SIG-M5 treated with dmso at 0.1 percent for 504 hours (cell line): ENCODE results near the gene GOT2.
A peak's percentile ranks its signal among the peaks of the same experiment; 100 is the strongest.
"Not testable (repeated sequence)": the region's sequence is repeated elsewhere in the genome, so short reads cannot be mapped to it uniquely, and the experiment has no call there.

Source experiments
- DNase-seq: peaks from one replicate; lab custom pipeline; 2025; ENCODE audit not compliant: unreplicated experiment; lab: John Stamatoyannopoulos, UW

Gene GOT2

GRCh38 chr16:58723109-58723508, 11.0 kb downstream of the GOT2 start:
- no peak for DNase-seq

DNA sequence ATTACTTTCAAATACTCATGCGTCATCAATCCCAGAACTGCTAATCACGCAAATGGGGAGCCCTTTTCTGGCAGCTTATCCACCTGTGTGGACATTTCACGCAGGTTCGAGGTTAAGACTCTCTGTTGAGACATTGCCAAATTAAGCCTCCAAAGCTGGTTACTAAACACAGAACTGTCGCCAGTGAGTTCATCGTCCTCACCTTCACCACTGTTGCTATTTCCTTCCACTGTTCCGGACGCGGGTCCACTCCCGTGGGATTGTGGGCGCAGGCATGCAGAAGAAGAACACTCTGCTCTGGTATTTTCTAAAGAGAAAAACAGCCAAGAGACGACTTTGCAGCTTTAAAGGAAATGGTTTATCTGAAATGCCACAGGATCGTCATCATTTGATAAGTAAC, 16.1 kb downstream of the GOT2 start:
- no peak for DNase-seq

DNA sequence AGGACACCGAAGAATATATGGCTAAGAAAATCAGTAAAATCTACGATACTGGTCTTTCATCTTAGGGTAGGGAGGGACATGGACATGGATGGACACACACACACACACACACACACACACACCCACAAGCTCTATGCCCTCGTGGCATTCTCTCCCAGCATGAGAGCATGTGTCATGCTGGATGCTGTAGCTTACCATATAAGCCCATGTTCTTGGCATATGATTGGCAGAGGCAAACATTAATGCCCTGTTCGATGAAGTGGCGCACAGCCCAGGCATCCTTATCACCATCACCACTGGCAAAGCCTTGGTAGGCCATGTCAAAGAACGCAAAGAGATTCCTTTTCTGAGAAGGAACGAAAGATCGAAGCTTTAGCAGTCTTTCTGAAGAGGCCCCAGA, 17.6 kb downstream of the GOT2 start:
- DNase-seq, result no peak

GRCh38 chr16:58713742-58714141, 20.4 kb downstream of the GOT2 start:
- DNase-seq, result no peak

GRCh38 chr16:58709333-58709732, 24.8 kb downstream of the GOT2 start:
- DNase-seq, result no peak

GRCh38 chr16:58699151-58699550, 35.0 kb downstream of the GOT2 start:
- peak; percentile 88 for DNase-seq

GRCh38 chr16:58695368-58695767, 38.7 kb downstream of the GOT2 start:
- DNase-seq, result no peak

DNA sequence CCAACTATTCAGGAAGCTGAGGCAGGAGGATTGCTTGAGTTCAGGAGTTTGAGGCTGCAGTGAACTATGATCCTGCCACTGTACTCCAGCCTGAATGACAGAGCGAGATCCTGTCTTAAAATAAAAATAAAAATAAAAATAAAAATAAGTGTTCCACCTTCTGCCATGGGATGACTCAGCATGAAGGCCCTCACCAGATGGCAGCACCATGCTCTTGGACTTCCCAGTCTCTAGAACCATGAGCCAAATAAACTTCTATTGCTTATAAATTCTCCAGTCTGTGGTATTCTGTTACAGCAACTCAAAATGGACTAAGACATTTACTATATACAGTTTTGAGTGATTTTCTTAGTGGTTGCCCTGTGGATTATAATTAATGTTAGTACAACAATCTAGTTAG, 41.7 kb downstream of the GOT2 start:
- DNase-seq, result no peak

- DNase-seq, result not testable (repeated sequence)
Measured at GRCh38 chr16:58686985-58687706, 47.0 kb downstream of the GOT2 start.

GRCh38 chr16:58685084-58685449, 49.0 kb downstream of the GOT2 start:
- DNase-seq, result no peak

GRCh38 chr16:58684354-58685083, 49.6 kb downstream of the GOT2 start, which contains the start of gene SLC38A7:
Gene SLC38A7, minus strand, starts transcription at chr16:58684770. Its CDS starts 4,644 bp downstream, at chr16:58680126.
- peak; percentile 39 for DNase-seq

- DNase-seq, result peak; percentile 24
Measured at GRCh38 chr16:58684001-58684353, 50.1 kb downstream of the GOT2 start.

- DNase-seq, result no peak
Measured at GRCh38 chr16:58679763-58680162, 54.4 kb downstream of the GOT2 start.

DNA sequence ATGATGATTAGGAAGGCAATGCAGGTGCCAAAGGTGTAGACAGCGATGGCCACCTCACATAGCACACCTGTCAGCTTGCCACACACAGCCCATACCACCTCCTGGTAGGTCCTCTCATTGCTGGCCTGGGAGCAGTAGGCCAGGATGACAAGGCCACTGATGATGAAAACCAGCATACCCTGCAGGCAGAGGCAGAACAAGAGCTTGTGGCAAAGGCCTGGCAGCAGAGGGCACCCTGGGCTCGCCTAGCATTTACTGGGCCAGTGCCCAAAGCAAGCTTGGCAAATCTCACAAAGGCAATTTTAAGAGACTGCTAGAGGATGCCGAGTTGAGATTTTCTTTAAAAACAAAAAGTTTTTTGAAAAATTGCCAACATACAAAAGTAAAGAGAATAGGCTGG, 55.4 kb downstream of the GOT2 start:
- peak; percentile 19 for DNase-seq

- no peak for DNase-seq
Measured at GRCh38 chr16:58678269-58678668, 55.8 kb downstream of the GOT2 start.

- DNase-seq, result no peak
Measured at GRCh38 chr16:58670946-58671583, 63.1 kb downstream of the GOT2 start.

GRCh38 chr16:58670177-58670576, 63.9 kb downstream of the GOT2 start:
- DNase-seq, result no peak

DNA sequence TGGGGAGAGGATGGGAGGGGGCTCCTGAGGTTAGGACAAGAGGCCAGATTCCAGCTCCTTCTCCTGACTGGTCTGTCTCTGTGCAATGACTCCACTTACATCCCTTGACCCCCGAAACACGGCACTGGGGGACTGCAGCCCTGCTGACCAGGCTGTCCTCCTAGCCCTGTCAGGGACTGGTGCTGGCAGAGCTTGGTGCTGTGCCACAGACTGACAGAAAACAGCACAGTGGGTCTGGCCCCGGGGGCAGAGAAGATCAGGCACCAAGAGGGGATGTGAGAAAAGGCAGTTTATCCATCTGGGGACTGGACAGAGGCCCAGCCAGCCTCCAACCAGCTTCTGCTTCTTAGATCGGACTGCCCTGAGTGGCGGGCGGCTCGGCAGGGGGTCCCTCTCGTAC, 68.9 kb downstream of the GOT2 start:
- no peak for DNase-seq

GRCh38 chr16:58661199-58661830, 72.8 kb downstream of the GOT2 start:
- peak; percentile 72 for DNase-seq

GRCh38 chr16:58659911-58660310, 74.2 kb downstream of the GOT2 start:
- not testable (repeated sequence) for DNase-seq

GRCh38 chr16:58658796-58659211, 75.3 kb downstream of the GOT2 start:
- peak; percentile 77 for DNase-seq
